Measurements from ENCODE around the gene ZBTB46.

DNA sequence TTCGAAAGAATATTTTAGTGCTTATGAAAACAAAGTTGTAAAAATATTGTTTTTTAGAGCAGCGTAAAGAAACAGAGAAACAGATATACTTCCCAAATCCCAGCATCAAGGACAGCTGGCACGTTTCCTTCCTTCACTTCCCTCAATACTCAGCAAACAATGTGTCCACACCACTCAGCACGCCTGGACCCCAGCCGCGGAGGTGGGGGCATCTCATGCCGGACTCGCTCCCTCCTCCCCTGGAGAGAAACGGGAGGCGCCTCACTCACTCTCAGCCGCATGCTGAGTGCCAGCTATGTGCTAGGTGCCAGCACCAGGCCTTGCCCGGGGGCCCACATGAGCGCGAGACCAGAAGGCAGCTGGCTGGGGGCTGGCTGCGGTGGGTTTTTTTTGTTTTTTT is 56.8 kb downstream of the ZBTB46 start:
- TF ChIP-seq, protein P1, sequence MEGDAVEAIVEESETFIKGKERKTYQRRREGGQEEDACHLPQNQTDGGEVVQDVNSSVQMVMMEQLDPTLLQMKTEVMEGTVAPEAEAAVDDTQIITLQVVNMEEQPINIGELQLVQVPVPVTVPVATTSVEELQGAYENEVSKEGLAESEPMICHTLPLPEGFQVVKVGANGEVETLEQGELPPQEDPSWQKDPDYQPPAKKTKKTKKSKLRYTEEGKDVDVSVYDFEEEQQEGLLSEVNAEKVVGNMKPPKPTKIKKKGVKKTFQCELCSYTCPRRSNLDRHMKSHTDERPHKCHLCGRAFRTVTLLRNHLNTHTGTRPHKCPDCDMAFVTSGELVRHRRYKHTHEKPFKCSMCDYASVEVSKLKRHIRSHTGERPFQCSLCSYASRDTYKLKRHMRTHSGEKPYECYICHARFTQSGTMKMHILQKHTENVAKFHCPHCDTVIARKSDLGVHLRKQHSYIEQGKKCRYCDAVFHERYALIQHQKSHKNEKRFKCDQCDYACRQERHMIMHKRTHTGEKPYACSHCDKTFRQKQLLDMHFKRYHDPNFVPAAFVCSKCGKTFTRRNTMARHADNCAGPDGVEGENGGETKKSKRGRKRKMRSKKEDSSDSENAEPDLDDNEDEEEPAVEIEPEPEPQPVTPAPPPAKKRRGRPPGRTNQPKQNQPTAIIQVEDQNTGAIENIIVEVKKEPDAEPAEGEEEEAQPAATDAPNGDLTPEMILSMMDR (conservative IDR thresholded peaks at IDR 0.05; ENCODE audit: low read length), result no peak
- TF ChIP-seq EZH2phosphoT487 (IDR thresholded peaks at IDR 0.05; ENCODE audit: borderline replicate concordance, low read depth, low read length), result no peak

Measured in OCI-LY7 (cell line).